ENCODE results near the gene SLC25A45. TPM values are rescaled to one million over a fixed set of nuclear protein-coding genes. Genes with fewer than 3 reads are reported as not detected.
A peak's percentile ranks its signal among the peaks of the same experiment; 100 is the strongest.

Gene SLC25A45
- total and polyA plus RNA-seq, 11 donors: 3.8 to 11.6 (median 6.6) TPM

GRCh38 chr11:65329478-65329877, 53.0 kb downstream of the SLC25A45 start:
- TF ChIP-seq, protein P1, sequence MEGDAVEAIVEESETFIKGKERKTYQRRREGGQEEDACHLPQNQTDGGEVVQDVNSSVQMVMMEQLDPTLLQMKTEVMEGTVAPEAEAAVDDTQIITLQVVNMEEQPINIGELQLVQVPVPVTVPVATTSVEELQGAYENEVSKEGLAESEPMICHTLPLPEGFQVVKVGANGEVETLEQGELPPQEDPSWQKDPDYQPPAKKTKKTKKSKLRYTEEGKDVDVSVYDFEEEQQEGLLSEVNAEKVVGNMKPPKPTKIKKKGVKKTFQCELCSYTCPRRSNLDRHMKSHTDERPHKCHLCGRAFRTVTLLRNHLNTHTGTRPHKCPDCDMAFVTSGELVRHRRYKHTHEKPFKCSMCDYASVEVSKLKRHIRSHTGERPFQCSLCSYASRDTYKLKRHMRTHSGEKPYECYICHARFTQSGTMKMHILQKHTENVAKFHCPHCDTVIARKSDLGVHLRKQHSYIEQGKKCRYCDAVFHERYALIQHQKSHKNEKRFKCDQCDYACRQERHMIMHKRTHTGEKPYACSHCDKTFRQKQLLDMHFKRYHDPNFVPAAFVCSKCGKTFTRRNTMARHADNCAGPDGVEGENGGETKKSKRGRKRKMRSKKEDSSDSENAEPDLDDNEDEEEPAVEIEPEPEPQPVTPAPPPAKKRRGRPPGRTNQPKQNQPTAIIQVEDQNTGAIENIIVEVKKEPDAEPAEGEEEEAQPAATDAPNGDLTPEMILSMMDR (IDR thresholded peaks at IDR 0.05): no peak
- no peak for TF ChIP-seq POLR2A (IDR thresholded peaks at IDR 0.05)
- Histone ChIP-seq H3K27me3 (no peaks in the 10 kb centered on the region), H3K27ac (peak overlapping the region in 4 of 12 donors; percentile 15 to 64 (median 23)), H3K9me3 (no peaks in the 10 kb centered on the region), H3K4me1 (peaks cover 0 to 19% (median 5%) of the 10 kb centered on the region in 12 donors), H3K4me3 (peak overlapping the region in 1 of 12 donors; percentile 18), H3K36me3 (no peaks in the 10 kb centered on the region)
- WGBS, 4 donors: 44 to 57% (median 54%) methylated on average over 2 of the region's 2 CpGs
- intact Hi-C loops (cut with DNase I): loop anchor here in 1 of 10 donors (1.0 kb wide), 1 partner anchor 54 kb away; no protein-coding TSS in a partner anchor
- DNase-seq (no peak), ATAC-seq (no peak)

- H3K36me3 ChIP-seq: peaks cover 0 to 14% (median 7%) of the 10 kb centered on the region in 9 donors
- no peak for DNase-seq
- no peak overlapping the region for H3K27ac ChIP-seq
- ATAC-seq: no peak
- intact Hi-C loops (cut with DNase I): no loop called here
- no peaks in the 10 kb centered on the region for H3K27me3 ChIP-seq
- TF ChIP-seq, protein P1 (IDR thresholded peaks at IDR 0.05): no peak
- TF ChIP-seq POLR2A (IDR thresholded peaks at IDR 0.05): no peak
- H3K4me1 ChIP-seq: peaks cover 0 to 21% (median 6%) of the 10 kb centered on the region in 12 donors
- 86 to 92% (median 89%) methylated on average over 8 of the region's 8 CpGs for WGBS, 4 donors
- H3K4me3 ChIP-seq: no peak overlapping the region
- no peaks in the 10 kb centered on the region for H3K9me3 ChIP-seq
Measured at GRCh38 chr11:65327021-65327420, 55.4 kb downstream of the SLC25A45 start.

- intact Hi-C loops (cut with DNase I): no loop called here
Measured at GRCh38 chr11:65325435-65325834, 57.0 kb downstream of the SLC25A45 start.

More at GRCh38 chr11:65325435-65325834, 57.0 kb downstream of the SLC25A45 start:
- no peak overlapping the region for H3K27ac ChIP-seq
- no peak for ATAC-seq
- peaks cover 0 to 37% (median 21%) of the 10 kb centered on the region in 12 donors for H3K4me1 ChIP-seq
- H3K4me3 ChIP-seq: no peak overlapping the region
- DNase-seq: no peak
- H3K36me3 ChIP-seq: peaks cover 0 to 30% (median 22%) of the 10 kb centered on the region in 9 donors
- TF ChIP-seq, protein P1 (IDR thresholded peaks at IDR 0.05): no peak
- no peak for TF ChIP-seq POLR2A (IDR thresholded peaks at IDR 0.05)
- WGBS, 4 donors: 84 to 91% (median 87%) methylated on average over 4 of the region's 4 CpGs
- no peaks in the 10 kb centered on the region for H3K27me3 ChIP-seq
- no peaks in the 10 kb centered on the region for H3K9me3 ChIP-seq

Other genes with a start within 250 kb of the SLC25A45 start
- gene SYVN1, start 248.1 kb downstream of the SLC25A45 start, total RNA-seq: 10 to 100 TPM; 21.7 to 65.8 (median 28.2) TPM
- 10 to 100 TPM; 13.9 to 34.5 TPM for gene SYVN1, start 248.1 kb downstream of the SLC25A45 start, polyA plus RNA-seq
- gene SPDYC, start 212.4 kb downstream of the SLC25A45 start, total RNA-seq: not detected
- not detected for gene SPDYC, start 212.4 kb downstream of the SLC25A45 start, polyA plus RNA-seq
- 100 to 1,000 TPM in 2 of 9 donors, 10 to 100 TPM in 7; 67.8 to 139 (median 86.1) TPM for gene CAPN1, start 200.7 kb downstream of the SLC25A45 start, total RNA-seq
- gene CAPN1, start 200.7 kb downstream of the SLC25A45 start, polyA plus RNA-seq: 100 to 1,000 TPM in 1 of 2 donors, 10 to 100 TPM in 1; 69.6 to 114 TPM
- 1 to 10 TPM; 3.2 to 9.0 (median 4.2) TPM for gene POLA2, start 120.7 kb downstream of the SLC25A45 start, total RNA-seq
- 1 to 10 TPM; 4.3 to 6.7 TPM for gene POLA2, start 120.7 kb downstream of the SLC25A45 start, polyA plus RNA-seq
- gene CDC42EP2, start 67.8 kb downstream of the SLC25A45 start, total RNA-seq: 10 to 100 TPM in 4 of 9 donors, 1 to 10 TPM in 5; 3.3 to 25.0 (median 8.9) TPM
- gene CDC42EP2, start 67.8 kb downstream of the SLC25A45 start, polyA plus RNA-seq: 10 to 100 TPM; 10.3 to 16.3 TPM
- 10 to 100 TPM; 41.0 to 55.4 (median 46.2) TPM for gene DPF2, start 48.8 kb downstream of the SLC25A45 start, total RNA-seq
- gene DPF2, start 48.8 kb downstream of the SLC25A45 start, polyA plus RNA-seq: 10 to 100 TPM; 22.9 to 35.1 TPM
- under 1 TPM in 7 of 9 donors, not detected in 2; 0.19 to 0.91 (median 0.47) TPM for gene TIGD3, start 27.9 kb downstream of the SLC25A45 start, total RNA-seq
- gene TIGD3, start 27.9 kb downstream of the SLC25A45 start, polyA plus RNA-seq: under 1 TPM; 0.29 to 0.42 TPM
- 10 to 100 TPM in 7 of 9 donors, 1 to 10 TPM in 2; 6.1 to 24.1 (median 11.3) TPM for gene FRMD8, start 4.0 kb upstream of the SLC25A45 start, total RNA-seq
- 10 to 100 TPM in 1 of 2 donors, 1 to 10 TPM in 1; 8.0 to 16.3 TPM for gene FRMD8, start 4.0 kb upstream of the SLC25A45 start, polyA plus RNA-seq
- gene NEAT1, start 40.2 kb upstream of the SLC25A45 start, total RNA-seq: 100 to 1,000 TPM in 7 of 9 donors, 10 to 100 TPM in 2; 17.0 to 760 (median 507) TPM
- gene NEAT1, start 40.2 kb upstream of the SLC25A45 start, polyA plus RNA-seq: 100 to 1,000 TPM; 104 to 532 TPM
- gene MALAT1, start 116.4 kb upstream of the SLC25A45 start, total RNA-seq: 1,000 to 10,000 TPM; 1,047 to 9,662 (median 6,606) TPM
- gene MALAT1, start 116.4 kb upstream of the SLC25A45 start, polyA plus RNA-seq: 1,000 to 10,000 TPM; 1,168 to 4,497 TPM
- gene SCYL1, start 142.4 kb upstream of the SLC25A45 start, total RNA-seq: 100 to 1,000 TPM in 1 of 9 donors, 10 to 100 TPM in 8; 51.6 to 135 (median 62.2) TPM
- 10 to 100 TPM; 86.6 to 90.2 TPM for gene SCYL1, start 142.4 kb upstream of the SLC25A45 start, polyA plus RNA-seq
- gene LTBP3, start 175.7 kb upstream of the SLC25A45 start, total RNA-seq: 100 to 1,000 TPM in 1 of 9 donors, 10 to 100 TPM in 8; 51.4 to 125 (median 88.9) TPM
- gene LTBP3, start 175.7 kb upstream of the SLC25A45 start, polyA plus RNA-seq: 10 to 100 TPM; 26.3 to 36.3 TPM
- 10 to 100 TPM; 23.2 to 63.6 (median 33.9) TPM for gene ZNRD2, start 187.8 kb upstream of the SLC25A45 start, total RNA-seq
- 100 to 1,000 TPM in 1 of 2 donors, 10 to 100 TPM in 1; 49.7 to 101 TPM for gene ZNRD2, start 187.8 kb upstream of the SLC25A45 start, polyA plus RNA-seq
- gene FAM89B, start 189.9 kb upstream of the SLC25A45 start, total RNA-seq: 10 to 100 TPM; 25.8 to 87.9 (median 38.4) TPM
- 10 to 100 TPM; 46.6 to 50.0 TPM for gene FAM89B, start 189.9 kb upstream of the SLC25A45 start, polyA plus RNA-seq
- gene EHBP1L1, start 193.4 kb upstream of the SLC25A45 start, total RNA-seq: 100 to 1,000 TPM in 3 of 9 donors, 10 to 100 TPM in 6; 37.4 to 144 (median 80.9) TPM
- gene EHBP1L1, start 193.4 kb upstream of the SLC25A45 start, polyA plus RNA-seq: 10 to 100 TPM; 52.3 to 71.4 TPM
- gene KCNK7, start 213.2 kb upstream of the SLC25A45 start, total RNA-seq: under 1 TPM in 7 of 9 donors, not detected in 2; 0.18 to 0.75 (median 0.41) TPM
- 1 to 10 TPM in 1 of 2 donors, under 1 TPM in 1; 0.42 to 1.6 TPM for gene KCNK7, start 213.2 kb upstream of the SLC25A45 start, polyA plus RNA-seq
- 10 to 100 TPM; 26.2 to 68.6 (median 31.4) TPM for gene MAP3K11, start 231.6 kb upstream of the SLC25A45 start, total RNA-seq
- gene MAP3K11, start 231.6 kb upstream of the SLC25A45 start, polyA plus RNA-seq: 10 to 100 TPM; 29.4 to 39.3 TPM
- gene PCNX3, start 233.1 kb upstream of the SLC25A45 start, total RNA-seq: 10 to 100 TPM in 8 of 9 donors, 1 to 10 TPM in 1; 9.5 to 23.4 (median 15.4) TPM
- 10 to 100 TPM in 1 of 2 donors, 1 to 10 TPM in 1; 7.1 to 14.0 TPM for gene PCNX3, start 233.1 kb upstream of the SLC25A45 start, polyA plus RNA-seq

Measured in heart left ventricle (tissue), 16 donors.